HG02763 (cell line): ENCODE data around the gene TM4SF5.

ENCODE experiments used
- ATAC-seq: cut with Tn5 transposase; IDR thresholded peaks from one replicate; pipeline ENCODE4 v1.9.1; 2021; ENCODE audit warnings: mild to moderate bottlenecking, moderate library complexity; ENCODE audit not compliant: unreplicated experiment

Gene TM4SF5, protein sequence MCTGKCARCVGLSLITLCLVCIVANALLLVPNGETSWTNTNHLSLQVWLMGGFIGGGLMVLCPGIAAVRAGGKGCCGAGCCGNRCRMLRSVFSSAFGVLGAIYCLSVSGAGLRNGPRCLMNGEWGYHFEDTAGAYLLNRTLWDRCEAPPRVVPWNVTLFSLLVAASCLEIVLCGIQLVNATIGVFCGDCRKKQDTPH

DNA sequence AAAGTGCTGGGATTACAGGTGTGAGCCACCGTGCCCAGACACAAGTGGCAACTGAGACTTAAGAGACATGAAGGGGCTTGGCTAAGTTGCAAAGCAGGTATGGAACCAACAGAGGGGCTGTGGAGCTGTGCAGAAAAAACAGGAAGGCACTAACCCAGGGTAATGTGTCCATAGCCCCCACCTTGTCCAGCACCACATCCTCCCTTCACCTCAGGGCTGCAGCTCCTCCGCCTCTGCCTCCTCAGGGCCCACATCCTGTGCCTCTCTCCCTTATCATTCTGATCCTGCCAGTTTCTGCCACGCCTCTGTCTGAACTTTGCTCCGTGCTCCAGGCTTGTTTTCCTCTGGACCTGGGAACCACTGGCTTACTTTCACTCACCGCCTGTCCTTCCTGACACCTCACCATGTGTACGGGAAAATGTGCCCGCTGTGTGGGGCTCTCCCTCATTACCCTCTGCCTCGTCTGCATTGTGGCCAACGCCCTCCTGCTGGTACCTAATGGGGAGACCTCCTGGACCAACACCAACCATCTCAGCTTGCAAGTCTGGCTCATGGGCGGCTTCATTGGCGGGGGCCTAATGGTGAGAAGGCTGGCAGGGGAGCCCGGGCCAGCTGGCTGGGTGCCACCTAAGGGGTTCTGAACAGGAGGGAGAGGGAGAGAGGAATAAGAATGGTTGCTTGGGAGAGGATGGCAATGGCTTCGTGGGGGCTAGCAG is at the start of gene TM4SF5:
Gene TM4SF5, plus strand, starts transcription at position 368 of the 716 bp plus-strand sequence. Its CDS starts 37 bp downstream, at position 405.
- no peak for ATAC-seq

DNA sequence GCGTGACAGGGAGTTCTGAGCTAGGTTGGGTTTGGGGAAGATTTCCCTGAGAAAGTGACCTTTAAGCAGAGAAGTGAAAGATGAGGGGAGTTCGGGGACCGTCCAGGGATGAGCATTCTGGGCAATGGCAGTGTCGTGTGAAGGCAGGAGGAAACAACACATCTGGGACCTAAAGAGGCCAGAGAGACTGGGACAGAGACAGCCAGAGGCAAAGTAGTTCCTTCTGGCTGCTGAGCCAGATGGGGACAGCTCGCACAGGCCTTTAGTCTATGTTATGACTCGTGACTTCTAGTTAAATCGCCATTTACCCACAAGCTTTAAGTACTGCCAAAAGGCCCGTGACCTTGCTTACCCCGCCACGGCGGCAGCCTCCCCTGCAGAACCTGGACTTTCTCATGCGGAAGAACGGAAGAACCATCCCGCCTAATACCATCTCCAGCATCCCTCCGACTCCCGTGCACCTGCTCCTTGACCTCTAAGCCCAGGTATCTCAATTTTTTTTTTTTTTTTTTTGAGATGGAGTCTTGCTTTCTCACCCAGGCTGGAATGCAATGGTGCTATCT is 48.9 kb upstream of the TM4SF5 start:
- no peak for ATAC-seq

DNA sequence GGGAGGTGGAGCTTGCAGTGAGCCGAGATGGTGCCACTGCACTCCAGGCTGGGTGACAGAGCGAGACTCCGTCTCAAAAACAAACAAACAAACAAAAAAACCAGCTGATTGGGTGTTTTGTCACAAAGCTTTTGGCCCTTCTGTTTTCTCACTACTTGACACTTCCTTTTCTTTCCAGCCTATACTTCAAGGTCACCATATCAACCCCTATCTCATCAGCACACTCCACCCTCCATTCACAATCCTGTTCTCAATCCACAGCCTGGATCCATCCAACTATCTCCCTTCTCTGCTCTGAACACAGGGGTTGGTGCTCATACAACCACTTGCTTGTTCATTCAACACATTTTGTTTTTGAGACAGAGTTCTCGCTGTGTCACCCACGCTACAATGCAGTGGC is 47.0 kb upstream of the TM4SF5 start:
- ATAC-seq = no peak

DNA sequence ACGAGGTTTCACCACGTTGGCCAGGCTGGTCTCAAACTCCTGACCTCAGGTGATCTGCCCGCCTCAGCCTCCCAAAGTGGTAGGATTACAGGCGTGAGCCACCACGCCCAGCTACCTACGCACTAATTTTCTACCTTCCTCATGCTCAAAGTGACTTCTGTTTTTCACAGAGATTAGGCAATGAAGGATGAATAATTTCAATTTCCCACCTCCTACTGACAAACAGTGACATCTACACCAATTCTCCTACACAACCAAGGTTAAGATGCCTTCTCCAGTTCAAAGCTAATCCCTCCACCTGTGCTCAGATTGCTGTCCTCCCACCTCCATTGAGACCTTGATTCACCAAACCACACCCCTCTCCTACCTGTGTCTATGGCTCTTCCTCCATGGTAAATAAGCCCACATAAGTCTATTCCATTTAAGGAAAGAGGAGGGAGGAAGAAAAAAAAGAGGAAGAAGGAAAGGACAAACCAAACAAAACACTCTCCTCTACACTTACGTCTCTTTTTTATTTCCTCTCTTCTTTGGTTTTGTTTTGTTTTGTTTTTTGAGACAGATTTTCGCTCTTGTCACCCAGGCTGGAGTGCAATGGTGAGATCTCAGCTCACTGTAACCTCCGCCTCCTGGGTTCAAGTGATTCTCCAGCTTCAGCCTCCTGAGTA is 45.9 kb upstream of the TM4SF5 start:
- ATAC-seq = no peak

DNA sequence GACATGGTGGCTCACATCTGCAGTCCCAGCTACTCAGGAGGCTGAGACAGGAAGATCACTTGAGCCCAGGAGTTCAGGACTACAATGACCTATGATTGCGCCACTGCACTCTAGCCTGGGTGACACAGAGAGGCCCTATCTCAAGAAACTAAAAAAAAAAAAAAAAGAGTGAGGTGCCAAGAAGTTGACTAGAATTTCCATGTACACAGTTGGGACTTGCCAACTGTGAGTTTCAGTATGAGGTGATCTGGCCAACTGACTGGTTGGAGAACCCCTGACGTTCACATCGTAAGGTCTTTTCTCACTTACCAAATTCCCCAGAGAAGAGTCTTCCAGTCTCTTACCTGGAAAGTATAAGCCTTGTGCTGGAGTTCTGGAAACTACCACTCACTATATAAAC is 43.6 kb upstream of the TM4SF5 start:
- no peak for ATAC-seq

DNA sequence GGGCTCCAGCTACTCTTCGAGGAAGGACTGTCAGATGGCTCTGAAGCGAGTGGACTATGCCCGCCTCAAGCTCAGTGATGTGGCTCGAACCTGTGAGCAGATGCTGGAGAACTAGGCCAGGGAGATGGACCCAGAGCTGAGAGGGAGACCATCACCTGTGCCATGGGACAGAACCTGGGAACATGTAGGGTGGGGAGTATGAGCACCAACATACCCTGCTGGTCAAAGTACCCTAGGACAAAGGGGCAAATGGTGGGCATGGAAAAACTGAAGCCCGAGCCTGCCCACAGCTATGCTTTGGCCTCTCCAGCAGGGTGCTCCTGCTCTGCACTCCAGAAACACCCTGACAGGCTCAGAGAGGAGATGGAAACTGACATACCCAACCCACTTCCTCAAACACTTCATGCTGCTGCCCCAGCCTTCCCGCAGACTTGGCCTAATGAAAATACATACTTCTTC is 38.6 kb upstream of the TM4SF5 start:
- no peak for ATAC-seq

DNA sequence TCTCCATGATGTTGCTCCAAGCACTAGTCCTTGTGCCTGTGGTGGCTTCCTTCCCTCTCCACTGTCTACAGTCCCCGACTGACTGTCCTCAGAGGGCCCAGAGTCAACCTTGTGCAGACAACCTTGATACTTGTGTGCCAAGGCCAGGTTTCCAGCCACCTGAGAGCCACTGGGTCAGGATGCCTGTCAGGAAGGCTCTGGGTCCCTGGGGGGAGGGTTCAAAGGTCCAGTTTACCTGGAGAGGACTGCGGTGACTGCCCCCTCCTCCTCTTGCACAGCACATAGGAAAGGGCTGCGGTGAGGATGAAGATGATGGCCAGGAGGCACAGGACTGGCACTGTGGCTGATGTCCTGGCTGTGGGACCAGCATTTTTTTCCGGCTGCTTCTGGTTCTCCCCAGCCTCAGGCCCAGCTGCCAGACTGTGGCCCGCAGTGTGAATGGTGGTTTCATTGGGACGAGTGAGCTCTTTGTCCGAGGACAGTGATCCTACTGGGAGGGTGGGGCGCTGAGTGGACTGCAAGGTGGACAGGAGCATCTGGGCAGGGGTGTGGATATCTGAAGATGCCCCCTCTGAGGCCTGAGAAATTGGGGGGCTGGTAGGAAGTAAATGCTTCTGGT is 36.7 kb upstream of the TM4SF5 start:
- no peak for ATAC-seq

DNA sequence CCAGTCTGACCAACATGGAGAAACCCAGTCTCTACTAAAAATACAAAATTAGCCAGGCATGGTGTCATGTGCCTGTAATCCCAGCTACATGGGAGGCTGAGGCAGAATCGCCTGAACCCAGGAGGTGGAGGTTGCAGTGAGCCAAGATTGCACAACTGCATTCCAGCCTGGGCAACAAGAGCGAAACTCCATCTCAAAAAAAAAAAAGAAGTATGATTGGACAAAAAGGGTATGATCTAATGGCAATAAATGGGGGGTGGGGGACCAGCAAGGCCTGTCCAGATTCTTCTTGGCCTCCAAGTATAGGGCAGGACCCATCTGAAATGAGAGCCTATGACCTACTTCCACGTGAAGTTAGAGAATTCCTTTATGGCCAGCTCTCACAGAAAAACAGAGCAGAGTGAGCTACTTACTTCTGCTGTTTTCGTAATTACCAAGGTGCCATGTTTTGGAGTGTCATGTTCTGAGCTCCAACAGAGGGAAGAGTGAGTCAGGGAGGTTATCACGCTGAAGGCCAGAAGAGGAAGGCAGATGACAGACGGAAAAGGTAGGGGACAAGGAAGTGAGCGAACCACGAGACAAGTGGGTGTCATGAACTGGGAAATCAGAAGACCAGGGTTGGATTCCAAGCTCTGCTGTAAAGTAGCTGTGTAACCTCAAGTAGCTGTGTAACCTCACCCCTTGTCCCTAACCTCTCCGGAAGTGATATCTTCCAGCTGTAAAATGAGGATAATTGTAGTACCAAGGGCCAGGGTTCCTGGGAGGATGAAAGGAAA is 35.6 kb upstream of the TM4SF5 start:
- no peak for ATAC-seq

DNA sequence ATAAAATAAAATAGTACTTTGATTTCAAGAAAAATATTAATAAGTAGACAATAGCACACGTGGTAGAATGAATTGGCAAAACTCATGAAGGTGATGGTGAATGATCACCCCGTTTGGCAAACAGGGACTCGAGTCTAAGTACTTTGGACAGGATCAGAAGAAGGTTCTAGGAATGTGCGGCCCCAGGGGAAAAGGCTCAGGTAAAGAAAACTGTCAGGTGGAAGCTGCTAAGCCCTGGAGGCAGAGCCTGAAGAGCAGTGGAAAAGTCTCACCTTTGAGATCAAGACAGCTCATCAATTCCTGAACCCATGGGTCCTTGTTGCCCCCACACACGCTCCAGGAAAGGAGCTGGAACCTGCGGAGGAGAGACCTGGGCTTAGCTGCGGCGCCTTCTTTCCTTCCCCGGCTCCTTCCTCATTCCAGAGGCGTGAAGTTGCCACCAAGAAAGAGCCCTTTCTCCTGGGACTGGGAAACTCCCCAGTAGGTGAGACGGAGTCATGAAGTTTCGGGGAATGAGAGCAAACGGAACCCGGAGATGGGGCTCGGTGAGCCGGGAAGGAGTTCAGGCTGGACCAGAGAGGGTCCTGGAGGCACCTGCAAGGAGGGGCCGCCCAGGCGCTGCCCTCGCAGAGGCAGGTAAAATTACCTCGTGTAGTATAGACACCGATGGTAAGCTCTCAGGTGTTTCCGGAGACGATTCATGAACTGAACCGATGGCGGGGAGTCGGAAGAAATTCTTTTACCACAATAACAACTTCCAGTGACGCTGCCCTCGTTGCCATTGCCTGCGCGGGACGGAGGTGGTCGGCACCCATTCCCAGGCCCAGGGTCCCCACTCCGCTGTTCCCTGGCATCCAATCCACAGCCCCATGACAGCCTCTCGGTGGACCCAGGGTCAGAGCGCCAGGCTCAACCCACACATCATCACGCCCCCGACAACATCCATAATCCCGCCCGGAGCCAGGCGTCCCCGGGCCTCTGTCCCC is 33.3 kb upstream of the TM4SF5 start:
- ATAC-seq = no peak

DNA sequence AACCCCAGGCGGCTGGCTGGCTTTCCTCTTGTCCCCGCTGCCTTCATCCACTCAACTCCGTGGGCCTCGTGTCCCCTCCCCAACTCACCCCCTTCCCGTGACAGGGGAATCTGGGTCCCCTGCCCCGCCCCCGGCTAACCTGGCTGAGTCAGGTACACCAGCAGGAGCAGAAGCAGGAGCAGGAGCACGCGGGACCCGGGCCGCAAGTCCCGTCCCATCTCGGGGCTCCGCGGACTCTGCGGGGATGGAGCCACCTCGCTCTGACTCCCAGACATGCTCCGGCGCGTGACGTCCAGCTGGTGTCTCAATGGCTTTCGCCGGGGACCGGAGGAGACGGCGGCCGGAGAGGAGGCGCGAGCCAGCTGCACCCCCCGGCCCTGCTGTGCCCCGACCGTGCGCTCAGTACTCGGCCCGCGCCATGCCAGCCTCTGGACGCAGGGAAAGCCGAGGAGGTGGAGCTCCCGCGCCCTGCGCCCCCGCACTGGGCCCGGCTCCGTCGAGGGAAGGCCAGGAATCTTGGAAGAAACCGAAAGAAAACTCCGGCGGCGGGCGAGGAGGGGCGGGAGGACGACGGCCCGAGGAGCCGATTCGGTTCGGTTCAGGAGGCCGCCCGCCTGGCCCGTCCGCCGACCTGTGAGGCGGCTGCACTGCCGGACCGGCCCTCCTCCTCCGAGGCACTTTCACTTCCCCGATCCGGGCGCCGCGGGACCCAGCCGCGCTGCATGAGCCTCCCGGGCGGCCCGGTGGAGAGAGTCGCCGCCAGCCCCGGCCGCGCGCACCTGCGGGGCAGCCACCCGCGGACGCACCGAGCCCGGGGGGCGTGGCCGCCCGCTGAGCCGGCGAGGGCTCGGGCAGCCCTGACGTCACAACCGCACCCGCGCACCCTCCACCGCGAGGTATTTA is 32.3 kb upstream of the TM4SF5 start, which contains the start of the genes CXCL16 and ZMYND15:
Gene CXCL16, minus strand, starts transcription at position 807 of the 903 bp plus-strand sequence. Its CDS starts 589 bp downstream, at position 218.
Gene ZMYND15, plus strand, starts transcription at position 712 of the 903 bp plus-strand sequence. CDS start 716 bp downstream, outside the sequence.
- ATAC-seq = no peak

DNA sequence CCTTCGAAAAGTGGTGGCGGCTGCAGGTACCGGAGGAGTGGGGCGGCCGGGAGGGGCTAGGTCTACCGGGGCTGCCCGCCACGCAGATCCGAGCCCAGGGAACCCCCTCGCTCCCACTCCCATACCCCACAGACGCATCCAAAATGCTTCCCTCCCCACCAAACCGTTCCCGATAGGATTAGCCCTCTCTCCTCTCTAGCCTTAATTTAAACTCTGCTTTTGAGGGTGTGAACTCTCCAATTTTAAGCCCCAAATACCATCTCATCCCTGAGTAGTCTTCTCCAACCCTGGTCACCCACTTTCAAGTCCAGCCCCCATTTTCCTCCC is 31.7 kb upstream of the TM4SF5 start:
- ATAC-seq = no peak

DNA sequence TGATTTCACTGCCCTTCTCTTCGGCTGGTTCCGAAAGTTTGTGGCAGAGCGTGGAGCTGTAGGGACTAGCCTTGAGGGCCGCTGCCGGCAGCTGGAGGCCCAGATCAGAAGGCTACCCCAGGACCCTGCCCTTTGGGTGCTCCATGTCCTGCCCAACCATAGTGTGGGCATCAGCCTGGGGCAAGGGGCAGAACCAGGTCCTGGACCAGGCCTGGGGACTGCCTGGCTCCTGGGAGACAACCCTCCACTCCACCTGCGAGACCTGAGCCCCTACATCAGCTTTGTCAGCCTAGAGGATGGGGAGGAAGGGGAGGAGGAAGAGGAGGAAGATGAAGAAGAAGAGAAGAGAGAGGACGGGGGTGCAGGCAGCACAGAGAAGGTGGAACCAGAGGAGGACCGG is 31.1 kb upstream of the TM4SF5 start:
- ATAC-seq = no peak

DNA sequence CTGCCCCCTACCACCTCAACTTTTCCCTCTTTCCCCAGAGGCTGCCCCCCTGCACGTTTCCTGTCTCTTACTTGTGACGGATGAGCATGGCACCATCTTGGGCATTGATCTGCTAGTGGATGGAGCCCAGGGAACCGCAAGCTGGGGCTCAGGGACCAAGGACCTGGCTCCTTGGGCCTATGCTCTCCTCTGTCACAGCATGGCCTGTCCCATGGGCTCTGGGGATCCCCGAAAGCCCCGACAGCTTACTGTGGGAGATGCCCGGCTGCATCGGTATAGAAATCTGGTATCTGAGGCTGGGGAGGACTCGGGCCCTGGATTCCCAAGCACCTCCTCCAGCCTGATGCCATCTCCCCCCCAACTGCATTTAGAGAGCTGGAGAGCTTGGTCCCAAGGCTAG is 30.1 kb upstream of the TM4SF5 start:
- no peak for ATAC-seq

DNA sequence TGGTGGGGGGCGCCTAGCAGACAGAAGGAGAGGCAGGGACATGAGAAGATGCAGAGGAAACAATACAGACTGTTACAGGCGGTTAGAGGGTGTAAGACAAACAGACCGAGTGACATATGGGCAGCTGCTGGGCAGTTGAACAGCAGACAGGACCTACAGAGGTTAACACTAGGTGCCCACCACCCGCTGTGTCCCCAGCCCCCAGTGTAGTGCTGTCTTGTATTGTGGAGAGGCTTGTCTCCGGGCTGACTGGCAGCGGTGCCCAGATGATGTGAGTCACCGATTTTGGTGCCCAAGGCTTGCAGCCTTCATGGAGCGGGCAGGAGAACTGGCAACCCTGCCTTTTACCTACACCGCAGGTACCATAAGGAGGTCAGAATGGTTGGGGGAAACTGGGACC is 29.6 kb upstream of the TM4SF5 start:
- no peak for ATAC-seq

DNA sequence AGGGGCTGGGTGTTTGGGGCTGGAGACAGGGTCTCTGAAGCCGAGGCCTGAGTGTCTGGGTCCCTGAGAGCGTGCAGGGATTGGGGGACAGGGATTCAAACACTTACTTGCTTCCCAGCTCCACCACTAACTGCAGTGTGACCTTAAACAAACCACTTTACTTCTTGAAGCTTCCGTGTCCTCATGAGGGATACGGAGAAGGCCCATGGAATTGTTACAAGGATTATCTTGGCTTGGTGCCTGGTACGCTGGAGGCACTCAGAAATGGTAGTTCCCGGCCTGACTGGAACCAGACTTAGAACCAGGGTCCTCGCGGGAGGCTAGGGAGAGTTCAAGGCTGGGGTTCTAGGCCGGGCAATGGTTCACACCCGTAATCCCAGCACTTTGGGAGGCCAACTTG is 29.1 kb upstream of the TM4SF5 start:
- ATAC-seq = no peak

DNA sequence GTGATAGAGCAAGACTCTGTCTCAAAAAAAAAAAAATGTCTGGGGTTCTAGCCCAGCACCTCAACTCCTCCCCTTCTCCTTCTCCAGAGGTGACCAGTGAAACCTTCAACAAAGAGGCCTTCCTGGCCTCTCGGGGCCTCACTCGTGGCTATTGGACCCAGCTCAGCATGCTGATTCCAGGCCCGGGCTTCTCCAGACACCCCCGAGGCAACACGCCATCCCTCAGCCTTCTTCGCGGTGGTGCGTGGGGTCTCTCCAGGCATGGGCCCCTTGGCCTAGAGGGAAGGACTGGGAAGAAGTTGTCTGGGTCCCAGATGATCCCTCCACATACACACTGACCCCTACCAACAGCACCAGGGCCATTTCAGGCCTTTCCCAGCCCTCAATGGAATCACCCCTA is 28.5 kb upstream of the TM4SF5 start:
- ATAC-seq = no peak

DNA sequence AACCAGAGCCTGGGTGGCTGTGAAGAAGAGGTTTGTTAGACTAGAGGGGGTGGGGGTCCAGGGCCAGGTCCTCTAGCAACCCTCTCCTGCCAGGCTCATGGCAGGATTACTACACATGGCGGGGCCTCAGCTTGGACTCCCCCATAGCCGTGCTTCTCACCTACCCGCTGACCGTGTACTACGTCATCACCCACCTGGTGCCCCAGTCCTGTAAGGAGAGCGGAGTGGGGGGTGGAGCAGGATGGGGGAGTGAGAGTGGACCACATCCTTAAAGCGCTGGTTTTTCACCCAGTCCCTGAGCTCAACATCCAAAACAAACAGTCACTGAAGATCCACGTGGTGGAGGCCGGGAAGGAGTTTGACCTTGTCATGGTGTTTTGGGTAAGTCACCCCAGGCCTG is 27.8 kb upstream of the TM4SF5 start:
- ATAC-seq = no peak
